G401.6 (cell line): Measurements from ENCODE around the gene NKD2.

Experiments
- FAIRE-seq: peaks from 2 replicates; lab custom pipeline; 2012; peaks lifted over from hg19 to GRCh38; lab: Jason Lieb, UNC

Gene NKD2

GRCh38 chr5:1032011-1032410 is 23.4 kb downstream of the NKD2 start:
- FAIRE-seq = no peak

GRCh38 chr5:1032551-1033027 is 24.0 kb downstream of the NKD2 start:
- no peak for FAIRE-seq

GRCh38 chr5:1033178-1033577 is 24.6 kb downstream of the NKD2 start:
- no peak for FAIRE-seq

- FAIRE-seq = no peak
These were observed 25.2 kb downstream of the NKD2 start for GRCh38 chr5:1033606-1034420.

GRCh38 chr5:1034421-1034905 is 25.9 kb downstream of the NKD2 start:
- no peak for FAIRE-seq

- no peak for FAIRE-seq
These were observed 26.4 kb downstream of the NKD2 start for GRCh38 chr5:1034986-1035385.

- no peak for FAIRE-seq
These were observed 27.1 kb downstream of the NKD2 start for GRCh38 chr5:1035421-1036405.

GRCh38 chr5:1036504-1037122 is 28.0 kb downstream of the NKD2 start:
- FAIRE-seq = no peak

- no peak for FAIRE-seq
These were observed 28.6 kb downstream of the NKD2 start for GRCh38 chr5:1037123-1037670.

- no peak for FAIRE-seq
These were observed 29.2 kb downstream of the NKD2 start for GRCh38 chr5:1037671-1038416.

GRCh38 chr5:1038417-1039209 is 30.0 kb downstream of the NKD2 start:
- no peak for FAIRE-seq

GRCh38 chr5:1039210-1039548 is 30.6 kb downstream of the NKD2 start:
- no peak for FAIRE-seq

- no peak for FAIRE-seq
These were observed 31.2 kb downstream of the NKD2 start for GRCh38 chr5:1039706-1040260.

- no peak for FAIRE-seq
These were observed 32.0 kb downstream of the NKD2 start for GRCh38 chr5:1040571-1040970.

GRCh38 chr5:1041225-1042143 is 32.9 kb downstream of the NKD2 start:
- no peak for FAIRE-seq

- FAIRE-seq = no peak
These were observed 34.0 kb downstream of the NKD2 start for GRCh38 chr5:1042626-1043025.

- no peak for FAIRE-seq
These were observed 34.7 kb downstream of the NKD2 start for GRCh38 chr5:1043327-1043726.

GRCh38 chr5:1044117-1044516 is 35.5 kb downstream of the NKD2 start:
- FAIRE-seq = no peak

- no peak for FAIRE-seq
These were observed 37.5 kb downstream of the NKD2 start for GRCh38 chr5:1045960-1046560.
